GM12875 (cell line): Measurements from ENCODE around the gene TCP11L2.

Experiments
- H3K4me3 ChIP-seq: one replicate; pipeline ENCODE4 v1.5.1; 2011; ENCODE audit warnings: low read depth, low read length, control low read depth
- CTCF ChIP-seq: IDR thresholded peaks from 2 replicates; pipeline ENCODE4 v1.5.1; 2011; ENCODE audit warnings: low read depth, mild to moderate bottlenecking, control low read depth, inconsistent platforms, low read length, moderate library complexity, borderline replicate concordance; ENCODE audit not compliant: insufficient read depth

TCP11L2 gene

GRCh38 chr12:106332536-106332935, 30.0 kb downstream of the TCP11L2 start:
- TF ChIP-seq CTCF: no peak
- no peak overlapping the region for H3K4me3 ChIP-seq

- no peak overlapping the region for H3K4me3 ChIP-seq
- no peak for TF ChIP-seq CTCF
Measured at GRCh38 chr12:106333010-106333409, 30.5 kb downstream of the TCP11L2 start.

- no peak overlapping the region for H3K4me3 ChIP-seq
- TF ChIP-seq CTCF: no peak
Measured at GRCh38 chr12:106333756-106334155, 31.2 kb downstream of the TCP11L2 start.

GRCh38 chr12:106341086-106341877, 38.7 kb downstream of the TCP11L2 start:
- H3K4me3 ChIP-seq: no peak overlapping the region

GRCh38 chr12:106342397-106343213, 40.1 kb downstream of the TCP11L2 start:
- H3K4me3 ChIP-seq: no peak overlapping the region

More at GRCh38 chr12:106341086-106341877, 38.7 kb downstream of the TCP11L2 start:
- TF ChIP-seq CTCF: no peak

GRCh38 chr12:106343214-106343528, 40.6 kb downstream of the TCP11L2 start:
- TF ChIP-seq CTCF: no peak
- no peak overlapping the region for H3K4me3 ChIP-seq

More at GRCh38 chr12:106342397-106343213, 40.1 kb downstream of the TCP11L2 start:
- no peak for TF ChIP-seq CTCF
